RPMI7951 (cell line): ENCODE data around the gene SLC25A27. TPM values are rescaled to one million over a fixed set of nuclear protein-coding genes. Genes with fewer than 3 reads are reported as not detected.

Experiments used
- DNase-seq: peaks from one replicate; pipeline ENCODE4 v3.0.0-alpha.2; 2012; ENCODE audit warnings: low read depth
- total RNA-seq: library from RNA; depleted of rRNA; stranded (reverse); fragments of >200 nt; shearing (Covaris generic); gene quantifications from 2 replicates; pipeline ENCODE4 v1.2.3, GENCODE V29; 2014

SLC25A27 gene
- total RNA-seq, 1 experiment from 2014 or later = 2.6 TPM

DNA sequence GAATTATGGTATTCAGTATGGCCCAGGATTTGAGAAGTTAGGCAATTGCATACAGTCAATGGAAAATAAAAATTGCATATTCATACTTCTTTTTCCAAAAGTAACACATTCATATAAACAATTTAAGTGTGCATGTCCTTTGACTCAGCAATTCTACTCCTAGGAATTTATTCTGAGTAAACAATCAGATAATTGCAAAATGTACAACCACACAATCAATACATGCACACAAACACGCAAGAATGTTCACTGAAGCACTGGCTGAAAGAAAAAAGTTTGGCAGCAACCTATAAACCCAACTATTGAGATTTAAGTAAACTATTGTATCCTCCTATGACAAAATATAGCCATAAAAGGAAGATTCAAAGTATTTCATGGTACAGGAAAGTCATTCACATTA lies 1.8 kb upstream of the SLC25A27 start:
- DNase-seq = no peak

DNA sequence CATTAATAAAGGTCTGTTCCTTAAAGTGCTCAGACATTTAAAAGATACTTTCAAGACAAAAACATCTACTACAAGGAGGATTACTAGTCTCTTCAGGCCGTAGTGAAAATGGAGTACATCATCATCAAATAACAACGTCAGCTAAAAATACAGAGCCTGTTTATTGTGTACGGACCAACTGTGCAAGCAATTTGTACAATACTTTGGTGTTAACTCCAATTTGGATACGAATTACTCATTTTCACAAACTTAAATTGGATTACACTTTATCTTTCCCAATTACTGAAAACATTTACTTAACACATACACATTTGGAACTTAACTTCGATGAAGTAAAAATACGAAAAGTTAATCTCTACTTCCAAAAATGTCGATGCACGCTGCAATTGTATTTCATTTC lies 959 bp upstream of the SLC25A27 start:
- DNase-seq = no peak

DNA sequence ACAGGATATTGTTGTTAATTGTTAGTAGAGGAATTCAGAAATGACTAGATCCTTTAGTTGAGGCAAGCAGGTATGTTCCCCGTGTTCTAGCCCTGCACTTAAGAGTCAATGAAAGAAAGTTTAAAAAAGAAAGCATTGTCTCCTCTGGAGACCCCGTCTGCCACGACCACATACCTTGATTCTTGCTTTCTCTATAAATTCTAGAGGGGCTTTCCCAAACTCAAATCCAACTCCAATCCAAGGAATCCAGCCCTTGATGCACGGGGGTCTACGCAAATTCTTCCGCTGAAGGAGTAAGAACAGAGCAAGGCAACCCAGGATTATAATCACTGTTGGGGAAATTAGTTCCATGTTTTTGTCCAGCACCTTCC lies 558 bp upstream of the SLC25A27 start:
- DNase-seq = no peak

DNA sequence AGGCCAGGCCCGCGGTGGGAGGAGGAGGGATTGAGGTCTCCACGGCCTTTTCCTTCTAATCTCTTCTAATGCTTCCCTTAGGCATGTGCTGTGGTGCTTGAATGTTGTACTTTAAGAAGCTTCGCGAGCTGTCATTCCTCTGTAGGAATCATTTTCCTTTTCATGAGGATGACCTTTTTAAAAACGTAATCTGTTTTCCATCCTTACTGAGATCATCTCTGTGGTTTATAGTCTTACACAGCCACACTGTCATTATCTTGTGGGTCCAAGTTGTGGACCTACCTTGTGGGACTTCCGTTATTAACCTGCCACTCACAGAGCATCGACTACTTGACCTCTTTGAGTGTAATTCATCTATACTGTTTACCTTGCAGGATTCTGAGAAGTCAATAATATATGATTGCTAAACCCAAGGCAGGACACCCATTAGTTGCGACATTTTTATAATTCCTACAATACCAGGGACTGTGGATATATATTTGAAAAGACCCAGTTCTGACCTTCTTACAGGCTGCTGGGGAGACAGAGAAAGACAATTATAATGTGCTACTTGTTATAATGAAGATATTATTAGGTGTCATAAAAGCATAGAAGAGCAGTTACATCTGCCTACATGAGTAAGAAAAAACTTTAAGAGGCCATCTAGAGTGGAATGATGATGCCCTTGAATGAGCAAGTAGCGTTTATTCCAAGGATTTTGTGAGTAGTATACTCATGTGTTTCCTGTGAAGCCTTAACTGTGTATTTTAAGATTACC lies 842 bp downstream of the SLC25A27 start:
- no peak for DNase-seq

DNA sequence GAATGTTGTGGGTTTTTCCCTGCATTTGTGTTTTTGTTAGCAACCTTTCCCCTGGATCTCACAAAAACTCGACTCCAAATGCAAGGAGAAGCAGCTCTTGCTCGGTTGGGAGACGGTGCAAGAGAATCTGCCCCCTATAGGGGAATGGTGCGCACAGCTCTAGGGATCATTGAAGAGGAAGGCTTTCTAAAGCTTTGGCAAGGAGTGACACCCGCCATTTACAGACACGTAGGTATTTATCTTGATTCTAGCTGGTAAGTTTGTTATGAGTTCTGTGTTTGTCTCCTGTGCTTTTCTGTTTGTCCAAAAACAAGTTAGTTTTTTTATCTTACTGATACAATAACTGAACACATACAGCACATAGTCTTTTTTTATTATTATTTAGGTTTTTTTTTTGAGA lies 3.0 kb downstream of the SLC25A27 start:
- DNase-seq = peak; percentile 15

DNA sequence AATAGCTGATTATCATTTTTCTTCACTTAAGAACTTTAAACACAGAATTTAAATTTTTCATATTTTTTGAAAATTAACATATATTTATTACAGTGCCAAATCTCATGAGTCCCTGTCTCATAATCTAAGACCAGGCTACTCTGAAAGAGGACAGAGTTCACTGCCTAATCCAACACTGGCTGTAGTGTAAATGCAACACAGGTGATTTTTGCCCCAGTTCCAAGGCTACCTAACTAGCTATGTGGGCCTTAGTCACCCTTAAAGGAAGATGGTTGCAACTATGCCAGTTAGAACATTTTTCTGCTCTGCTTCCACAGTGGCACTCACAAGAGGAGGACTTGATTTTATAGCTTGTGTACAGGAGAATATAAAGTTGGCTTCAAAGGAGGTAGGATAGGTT lies 4.9 kb downstream of the SLC25A27 start:
- DNase-seq = no peak

DNA sequence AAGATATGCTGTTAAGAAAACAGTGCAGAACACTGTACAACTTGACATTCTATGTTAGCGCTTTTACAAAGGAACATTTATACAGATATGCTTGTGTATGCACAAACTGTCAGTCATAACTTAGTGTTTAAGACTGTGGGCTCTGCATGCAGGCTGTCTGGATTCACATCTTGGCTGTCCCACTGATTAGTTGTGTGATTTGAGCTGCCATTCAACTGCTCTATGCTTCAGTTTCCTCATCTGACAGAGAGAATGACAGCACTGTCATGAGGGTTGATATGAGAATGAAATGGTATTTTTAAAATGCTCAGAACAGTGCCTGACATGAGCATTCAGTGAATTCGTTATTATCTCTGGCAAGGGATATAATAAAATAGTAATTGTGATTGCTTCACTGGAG lies 8.7 kb downstream of the SLC25A27 start:
- no peak for DNase-seq

DNA sequence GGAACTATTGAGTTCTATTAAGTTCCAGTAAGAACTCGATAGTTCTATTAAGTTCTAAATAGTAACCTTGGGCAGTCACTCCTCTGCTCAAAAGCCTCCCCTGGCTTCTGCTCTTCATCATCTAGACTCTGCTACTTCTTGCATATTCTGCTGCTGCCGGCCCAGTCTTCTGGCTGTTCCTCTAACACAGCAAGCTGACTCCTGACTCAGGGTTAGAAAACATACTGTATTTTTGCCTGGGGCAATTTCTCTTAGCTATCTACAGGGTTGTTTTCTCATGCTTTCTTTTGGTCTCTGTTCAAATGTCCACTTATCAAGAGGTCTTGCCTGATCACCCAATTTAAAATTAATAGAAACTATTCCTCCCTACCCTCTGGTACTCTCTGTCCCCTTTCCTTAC lies 14.6 kb downstream of the SLC25A27 start:
- DNase-seq = no peak

DNA sequence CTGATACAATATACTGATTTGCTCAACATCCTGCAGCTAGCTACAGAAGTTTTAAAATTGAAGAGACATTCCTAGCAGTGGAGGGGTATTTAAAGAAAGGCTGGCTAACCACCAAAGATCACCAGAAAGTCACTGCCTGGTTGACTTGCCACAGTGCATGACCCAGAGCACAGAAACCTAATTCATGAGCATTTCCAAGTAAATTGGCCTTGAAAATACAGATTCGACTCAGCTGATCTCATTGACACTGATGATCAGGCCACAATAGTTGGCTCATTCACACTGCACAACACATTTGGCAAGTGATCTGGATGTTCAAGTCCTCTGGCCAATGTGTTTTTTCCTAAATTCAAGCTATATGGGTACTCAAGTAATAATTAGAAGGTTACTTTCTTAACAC lies 21.6 kb downstream of the SLC25A27 start:
- no peak for DNase-seq

DNA sequence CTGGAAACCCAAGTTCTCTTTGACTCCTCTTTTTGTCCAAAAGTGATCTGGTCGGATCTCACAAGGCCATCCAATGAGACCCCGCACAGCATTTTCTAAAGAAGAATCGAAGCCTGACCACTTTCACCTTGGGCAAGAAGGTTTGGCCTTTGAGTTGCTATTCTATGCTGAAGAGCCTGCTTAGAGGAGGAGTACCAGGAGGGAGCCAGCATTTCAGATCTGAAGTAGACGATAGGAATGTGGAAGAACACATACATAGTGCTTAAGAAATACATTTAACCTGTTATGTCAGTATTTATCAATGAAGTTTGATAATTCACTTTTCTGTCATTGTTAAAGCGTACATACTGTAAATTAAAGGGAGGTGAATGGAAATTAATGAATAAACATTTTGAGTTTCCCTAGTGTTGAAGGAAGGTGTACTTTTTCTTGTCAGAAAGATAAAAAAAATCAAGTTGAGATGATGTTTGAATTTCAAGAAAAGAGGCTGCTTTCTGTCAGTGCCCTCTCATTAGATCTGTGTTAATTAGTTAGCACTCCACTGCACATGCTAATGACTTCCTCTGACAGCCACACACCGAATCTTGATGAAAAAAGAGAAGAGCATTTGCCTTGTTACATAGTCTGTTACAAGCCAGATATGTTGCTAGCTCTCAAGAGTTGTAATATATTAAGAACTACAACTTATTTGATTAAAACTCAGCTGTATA lies 24.0 kb downstream of the SLC25A27 start:
- DNase-seq = no peak

DNA sequence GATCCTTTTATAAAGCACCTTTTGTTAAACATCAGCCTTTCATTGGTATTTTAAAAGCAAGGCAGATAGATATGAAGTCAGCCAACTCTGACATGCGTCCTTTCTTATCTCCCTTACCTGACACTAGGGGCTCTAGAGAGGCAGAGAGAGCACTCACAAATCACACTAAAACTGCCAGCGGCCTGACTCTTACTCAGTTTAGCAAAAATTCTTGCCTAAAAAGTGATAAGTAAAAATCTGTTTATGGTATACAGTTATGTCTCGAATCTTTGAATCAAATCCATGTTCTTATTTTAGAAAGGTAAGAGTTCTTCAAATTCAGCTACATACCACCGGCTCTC lies 24.5 kb downstream of the SLC25A27 start:
- DNase-seq = peak; percentile 4

DNA sequence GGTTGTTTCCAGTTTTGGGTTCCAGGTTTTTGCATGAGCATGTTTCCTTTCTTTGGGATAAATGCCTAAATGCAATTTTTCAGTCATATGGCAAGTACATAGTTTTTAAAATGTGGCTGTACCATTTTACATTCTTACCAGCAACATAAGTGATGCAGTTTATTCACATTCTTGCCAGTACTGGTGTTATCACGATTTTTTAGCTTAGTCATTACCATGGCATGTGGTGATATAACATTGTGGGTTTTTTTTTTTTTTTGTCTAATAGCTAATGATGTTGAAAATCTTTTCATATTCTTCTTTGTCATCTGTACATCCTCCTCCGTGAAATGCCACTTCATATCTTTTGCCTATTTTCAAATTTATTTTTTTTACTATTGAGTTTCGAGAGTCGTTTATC lies 32.0 kb downstream of the SLC25A27 start:
- peak; percentile 66 for DNase-seq

DNA sequence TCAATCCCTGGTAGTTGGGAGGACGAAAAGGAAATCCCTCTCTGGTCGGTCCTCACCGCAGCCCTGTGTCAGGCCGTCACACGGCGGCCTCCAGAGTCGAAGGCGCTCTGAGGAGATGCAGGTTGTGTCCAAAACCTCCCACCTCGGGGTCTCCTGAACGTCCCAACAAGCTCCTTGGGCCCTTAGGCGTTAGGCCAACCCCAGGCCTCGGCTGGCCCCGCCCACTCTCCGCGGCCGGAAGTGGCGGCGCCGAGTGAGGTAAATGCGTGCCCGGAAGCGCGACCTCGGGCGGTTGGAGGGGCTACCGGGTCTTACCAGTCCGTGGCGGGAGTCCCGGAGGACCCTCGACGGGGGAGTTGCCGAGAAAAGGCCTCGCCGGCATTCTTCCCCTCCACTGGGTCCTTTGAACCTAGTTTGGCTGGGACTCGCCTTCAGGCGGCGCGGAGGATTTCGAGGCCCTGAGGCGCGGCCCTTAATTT lies 34.9 kb downstream of the SLC25A27 start, which contains the start of gene TDRD6:
Gene TDRD6 (plus strand): TSS at position 267 of the 479 bp plus-strand sequence. CDS start 244 bp downstream, outside the sequence.
- no peak for DNase-seq

DNA sequence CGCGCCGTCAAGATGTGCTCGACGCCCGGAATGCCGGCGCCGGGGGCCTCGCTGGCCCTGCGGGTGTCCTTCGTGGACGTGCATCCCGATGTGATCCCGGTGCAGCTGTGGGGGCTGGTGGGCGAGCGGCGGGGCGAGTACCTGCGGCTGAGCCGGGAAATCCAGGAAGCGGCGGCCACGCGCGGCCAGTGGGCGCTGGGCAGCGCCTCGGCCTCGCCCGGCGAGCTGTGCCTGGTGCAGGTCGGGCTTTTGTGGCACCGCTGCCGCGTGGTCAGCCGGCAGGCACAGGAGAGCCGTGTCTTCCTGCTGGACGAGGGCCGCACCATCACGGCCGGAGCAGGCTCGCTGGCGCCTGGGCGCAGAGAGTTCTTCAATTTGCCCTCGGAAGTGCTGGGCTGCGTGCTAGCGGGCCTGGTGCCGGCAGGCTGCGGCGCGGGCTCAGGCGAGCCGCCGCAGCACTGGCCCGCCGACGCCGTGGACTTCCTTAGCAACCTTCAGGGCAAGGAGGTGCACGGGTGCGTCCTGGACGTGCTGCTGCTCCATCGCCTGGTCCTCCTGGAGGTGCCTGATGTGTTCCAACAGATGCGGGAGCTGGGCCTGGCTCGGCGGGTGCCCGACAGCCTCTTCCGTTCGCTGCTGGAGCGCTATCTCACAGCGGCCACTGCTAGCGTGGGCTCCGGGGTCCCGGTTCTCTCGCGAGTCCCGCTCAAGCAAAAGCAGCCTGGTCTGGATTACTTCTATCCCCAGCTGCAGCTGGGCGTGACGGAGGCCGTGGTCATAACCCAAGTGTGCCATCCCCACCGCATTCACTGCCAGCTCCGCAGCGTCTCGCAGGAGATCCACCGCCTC lies 35.6 kb downstream of the SLC25A27 start:
- DNase-seq = no peak

DNA sequence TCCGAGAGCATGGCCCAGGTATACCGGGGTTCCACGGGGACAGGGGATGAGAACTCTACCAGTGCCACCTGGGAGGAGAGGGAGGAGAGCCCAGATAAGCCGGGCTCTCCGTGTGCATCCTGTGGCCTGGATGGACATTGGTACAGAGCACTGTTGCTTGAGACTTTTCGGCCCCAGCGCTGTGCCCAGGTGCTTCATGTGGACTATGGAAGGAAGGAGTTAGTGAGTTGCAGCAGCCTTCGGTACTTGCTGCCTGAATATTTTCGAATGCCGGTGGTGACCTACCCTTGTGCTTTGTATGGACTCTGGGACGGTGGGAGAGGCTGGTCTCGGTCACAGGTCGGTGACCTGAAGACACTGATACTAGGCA lies 36.2 kb downstream of the SLC25A27 start:
- DNase-seq = no peak

DNA sequence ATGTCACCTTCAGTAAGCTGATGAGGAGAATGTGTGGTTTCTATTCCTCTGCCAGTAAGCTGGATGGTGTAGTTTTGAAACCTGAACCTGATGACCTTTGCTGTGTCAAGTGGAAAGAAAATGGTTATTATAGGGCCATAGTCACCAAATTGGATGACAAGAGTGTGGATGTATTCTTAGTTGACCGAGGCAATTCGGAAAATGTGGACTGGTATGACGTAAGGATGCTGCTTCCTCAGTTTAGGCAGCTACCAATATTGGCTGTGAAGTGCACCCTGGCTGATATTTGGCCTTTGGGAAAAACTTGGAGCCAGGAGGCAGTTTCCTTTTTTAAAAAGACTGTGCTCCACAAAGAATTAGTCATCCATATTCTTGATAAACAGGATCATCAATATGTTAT lies 36.9 kb downstream of the SLC25A27 start:
- no peak for DNase-seq

DNA sequence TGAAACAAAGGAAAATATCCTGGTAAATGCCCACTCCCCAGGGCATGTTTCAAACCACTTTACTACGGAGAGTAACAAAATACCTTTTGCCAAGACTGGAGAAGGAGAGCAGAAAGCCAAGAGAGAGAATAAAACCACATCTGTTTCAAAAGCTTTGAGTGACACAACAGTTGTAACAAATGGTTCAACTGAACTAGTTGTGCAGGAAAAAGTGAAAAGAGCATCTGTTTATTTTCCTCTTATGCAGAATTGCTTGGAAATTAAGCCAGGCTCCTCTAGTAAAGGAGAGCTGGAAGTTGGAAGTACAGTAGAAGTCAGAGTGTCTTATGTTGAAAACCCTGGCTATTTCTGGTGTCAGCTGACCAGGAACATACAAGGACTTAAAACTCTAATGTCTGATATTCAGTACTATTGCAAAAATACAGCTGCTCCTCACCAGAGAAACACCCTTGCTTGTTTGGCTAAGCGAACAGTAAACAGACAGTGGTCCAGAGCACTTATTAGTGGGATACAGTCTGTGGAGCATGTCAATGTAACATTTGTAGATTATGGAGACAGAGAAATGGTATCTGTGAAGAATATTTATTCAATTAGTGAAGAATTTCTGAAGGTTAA lies 37.5 kb downstream of the SLC25A27 start:
- DNase-seq = no peak

DNA sequence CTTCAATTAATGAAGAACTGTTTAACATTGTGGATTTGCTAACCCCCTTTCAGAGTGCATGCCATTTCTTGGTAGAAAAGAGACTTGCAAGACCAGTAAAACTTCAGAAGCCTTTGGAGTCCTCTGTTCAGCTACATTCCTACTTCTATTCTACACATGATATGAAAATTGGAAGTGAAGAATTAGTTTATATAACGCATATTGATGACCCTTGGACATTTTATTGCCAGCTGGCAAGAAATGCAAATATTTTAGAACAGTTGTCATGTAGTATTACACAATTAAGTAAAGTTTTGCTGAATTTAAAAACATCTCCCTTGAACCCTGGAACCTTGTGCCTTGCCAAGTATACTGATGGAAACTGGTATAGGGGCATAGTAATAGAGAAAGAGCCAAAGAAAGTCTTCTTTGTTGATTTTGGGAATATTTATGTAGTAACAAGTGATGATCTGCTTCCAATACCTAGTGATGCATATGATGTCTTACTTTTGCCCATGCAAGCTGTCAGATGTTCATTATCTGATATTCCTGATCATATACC lies 38.2 kb downstream of the SLC25A27 start:
- DNase-seq = no peak

DNA sequence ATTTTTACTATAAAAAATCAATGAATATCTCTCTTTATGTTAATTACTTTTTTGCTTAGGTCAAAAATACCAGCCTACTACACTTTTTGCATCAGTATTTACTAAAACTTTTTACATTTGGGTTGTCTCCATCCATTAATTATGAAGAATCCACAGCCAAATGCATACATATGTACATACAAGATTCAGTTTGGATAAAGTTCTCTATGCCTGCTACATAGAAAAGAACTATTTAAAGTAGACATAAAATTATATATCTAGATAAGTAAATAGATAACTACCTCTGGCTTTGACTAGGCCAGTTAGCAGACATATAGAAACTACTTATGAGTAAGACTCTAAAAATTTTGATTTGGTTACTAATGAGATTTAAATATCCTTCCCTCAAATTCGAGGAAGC lies 47.2 kb downstream of the SLC25A27 start:
- DNase-seq = no peak

DNA sequence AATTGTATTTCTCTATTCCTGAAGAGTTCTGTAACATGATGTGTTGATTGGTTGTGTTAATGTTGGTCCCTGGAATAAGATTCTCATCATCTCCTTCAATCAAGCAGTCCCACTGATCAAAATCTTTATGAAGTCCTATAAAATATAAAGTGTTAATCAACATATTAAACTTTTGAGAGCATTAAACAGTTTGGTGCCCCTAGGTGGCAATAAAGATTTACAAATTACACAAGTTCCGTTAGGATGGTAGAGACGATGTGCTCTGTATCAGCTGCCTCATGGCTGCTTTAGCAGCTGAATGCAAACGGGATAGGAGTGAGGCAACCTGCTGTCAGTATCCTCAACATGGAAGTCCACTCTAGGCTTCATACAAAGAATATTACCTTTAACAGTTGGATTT lies 51.8 kb downstream of the SLC25A27 start:
- peak; percentile 65 for DNase-seq

DNA sequence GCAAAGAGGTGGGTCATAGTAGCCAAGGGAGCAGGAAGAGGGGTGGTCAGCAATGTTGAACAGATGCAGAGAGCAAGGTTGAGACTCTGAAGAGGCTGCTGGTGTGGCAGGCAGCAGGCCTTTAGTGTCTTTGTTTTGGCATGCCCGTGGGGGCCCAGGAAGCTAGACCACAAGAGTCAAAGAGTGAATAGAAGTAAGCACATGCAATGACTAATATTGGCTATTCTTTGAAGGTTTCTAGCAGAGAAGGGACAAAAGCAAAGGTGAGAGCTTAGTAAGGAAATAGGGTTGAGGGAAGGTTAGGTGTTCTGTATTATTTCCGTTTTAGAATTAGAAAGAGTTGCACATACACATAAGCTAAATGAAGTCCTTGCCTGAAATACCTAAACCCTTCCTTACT lies 53.7 kb downstream of the SLC25A27 start:
- DNase-seq = peak; percentile 12

DNA sequence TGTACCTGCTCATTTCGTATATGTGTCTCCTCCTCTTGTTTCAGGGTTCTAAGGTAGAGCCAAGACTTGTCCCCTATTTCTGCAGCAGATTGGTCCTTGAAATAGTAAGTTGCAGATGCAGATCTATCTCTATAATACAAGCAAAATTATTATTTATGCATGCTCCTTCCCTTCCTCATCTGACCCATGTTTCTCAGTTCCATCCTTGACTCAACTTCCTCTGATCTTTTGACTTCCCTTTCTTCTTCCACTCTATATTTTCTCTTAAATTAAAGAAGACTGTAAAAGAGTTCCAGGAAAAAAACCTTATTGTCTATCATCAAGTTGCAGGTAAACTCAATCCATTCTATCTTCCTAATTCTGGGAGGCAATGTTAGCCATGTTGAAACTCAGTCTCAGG lies 58.7 kb downstream of the SLC25A27 start:
- no peak for DNase-seq
